ENCODE measurements around the gene MCUB.
"Not testable (repeated sequence)": the region's sequence is repeated elsewhere in the genome, so short reads cannot be mapped to it uniquely, and the experiment has no call there.

MCUB gene

DNA sequence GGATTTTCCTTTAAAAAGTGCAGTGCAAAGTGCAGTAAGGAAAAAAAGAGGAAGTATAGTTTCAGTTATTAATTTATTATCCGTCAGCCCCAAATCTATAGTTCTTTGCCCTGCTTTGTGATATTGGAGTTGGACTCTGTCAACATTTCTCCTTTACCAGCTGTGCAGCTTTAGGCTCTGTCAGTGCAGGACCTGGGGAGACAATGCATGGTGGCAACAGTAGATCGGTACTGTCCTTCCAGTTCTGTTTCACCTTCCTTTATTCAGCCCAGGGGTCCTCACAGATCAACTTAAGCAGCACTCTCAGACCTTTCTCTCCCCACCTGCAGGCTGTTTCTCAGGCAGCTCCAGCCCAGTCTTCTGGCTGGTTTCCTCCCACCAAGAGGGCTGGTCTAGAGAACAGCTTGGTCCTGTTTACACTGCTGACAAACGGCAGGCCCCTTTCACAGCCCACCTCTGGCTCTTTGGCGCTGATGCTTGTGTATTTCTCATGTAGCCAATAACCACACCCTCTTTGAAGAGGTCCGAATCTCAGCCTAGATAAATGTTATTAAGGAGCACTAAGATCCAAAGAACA lies 71.6 kb downstream of the MCUB start:
- DNase-seq = no peak

DNA sequence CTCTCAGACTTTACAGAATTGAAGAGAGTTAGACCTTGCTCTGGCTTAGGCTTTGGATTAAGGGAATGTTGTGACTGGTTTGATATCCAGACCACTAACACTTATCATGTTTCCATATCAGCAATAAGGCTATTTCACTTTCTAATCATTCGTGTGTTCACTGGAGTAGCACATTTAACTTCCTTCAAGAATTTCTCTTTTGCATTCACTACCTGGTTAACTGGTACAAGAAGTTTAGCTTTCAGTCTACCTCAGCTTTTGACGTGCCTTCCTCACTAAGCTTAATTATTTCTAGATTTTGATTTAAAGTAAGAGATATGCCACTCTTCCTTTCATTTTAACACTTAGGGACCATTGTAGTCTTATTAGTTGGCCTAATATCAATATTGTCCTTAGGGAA lies 80.6 kb downstream of the MCUB start:
- no peak for DNase-seq

DNA sequence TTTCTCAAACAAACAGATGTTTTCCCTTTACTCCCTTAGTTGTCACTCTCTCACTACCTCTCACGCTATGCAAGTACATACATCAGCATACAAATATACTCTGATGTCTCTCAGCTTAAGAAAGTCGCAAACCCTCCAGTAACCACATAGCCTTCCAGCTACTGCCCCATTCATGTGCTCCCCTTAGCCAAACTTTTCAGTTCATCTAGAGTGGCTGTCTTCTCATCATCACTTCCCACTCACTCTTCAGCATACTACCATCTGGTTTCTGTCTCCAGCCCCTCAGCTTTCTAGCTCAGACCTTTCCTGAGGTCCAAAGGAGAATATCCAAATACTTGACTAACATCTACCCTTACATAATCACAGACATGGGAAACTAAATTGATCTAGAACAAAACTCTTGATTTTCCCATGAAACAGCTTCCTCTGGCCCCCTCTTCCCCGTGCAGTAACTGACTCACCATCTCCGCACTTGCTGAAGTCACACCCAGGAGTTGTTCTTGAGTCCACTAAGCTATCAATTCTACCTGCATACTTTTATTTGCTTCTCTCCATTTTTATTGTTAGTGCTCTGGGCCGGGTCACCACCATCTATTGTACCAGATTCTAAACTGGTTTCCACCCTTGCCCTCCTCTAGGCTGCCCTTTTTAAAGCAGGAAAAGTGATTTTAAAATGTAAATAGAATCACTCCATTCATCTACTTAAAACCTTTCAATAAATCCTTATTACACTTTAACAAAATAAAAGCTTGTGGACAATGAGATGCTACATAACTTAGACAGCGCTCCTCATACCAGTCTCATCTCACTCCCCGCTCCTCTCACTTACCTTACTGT lies 86.0 kb downstream of the MCUB start:
- no peak for DNase-seq

DNA sequence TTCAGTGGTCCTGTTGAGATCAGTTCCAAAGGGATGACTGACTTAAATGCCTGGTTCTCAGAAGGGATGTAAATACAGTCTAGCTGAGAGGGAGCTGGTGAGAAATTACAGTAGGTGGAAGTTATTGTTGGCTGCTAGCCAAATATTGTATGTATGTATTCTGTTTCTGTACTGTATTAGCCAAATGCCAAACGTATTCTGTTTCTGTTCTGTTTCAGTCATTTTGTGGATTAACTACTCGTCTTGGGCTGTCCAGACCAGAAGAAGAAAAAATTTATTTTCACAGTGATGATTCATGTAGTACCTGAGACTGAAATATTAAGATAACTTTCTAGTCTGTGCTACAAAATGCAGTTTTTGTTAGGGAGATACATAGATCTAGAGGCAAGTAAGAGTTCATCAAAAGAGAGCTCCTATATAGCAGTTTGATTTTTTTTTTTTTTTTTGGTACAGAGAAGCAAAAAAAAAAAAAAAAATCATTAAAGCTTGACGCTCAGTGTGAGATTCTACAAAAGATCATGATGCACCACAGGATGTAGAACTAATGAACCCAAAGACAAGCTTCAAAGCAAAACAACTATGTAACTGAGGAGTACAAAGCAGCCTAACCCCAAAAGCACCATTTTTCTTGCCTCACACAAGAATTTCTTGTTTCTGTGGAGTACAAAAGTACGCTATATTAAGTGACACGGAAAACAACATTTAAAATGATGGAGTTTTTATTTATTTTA lies 88.4 kb downstream of the MCUB start:
- DNase-seq = peak; percentile 21

DNA sequence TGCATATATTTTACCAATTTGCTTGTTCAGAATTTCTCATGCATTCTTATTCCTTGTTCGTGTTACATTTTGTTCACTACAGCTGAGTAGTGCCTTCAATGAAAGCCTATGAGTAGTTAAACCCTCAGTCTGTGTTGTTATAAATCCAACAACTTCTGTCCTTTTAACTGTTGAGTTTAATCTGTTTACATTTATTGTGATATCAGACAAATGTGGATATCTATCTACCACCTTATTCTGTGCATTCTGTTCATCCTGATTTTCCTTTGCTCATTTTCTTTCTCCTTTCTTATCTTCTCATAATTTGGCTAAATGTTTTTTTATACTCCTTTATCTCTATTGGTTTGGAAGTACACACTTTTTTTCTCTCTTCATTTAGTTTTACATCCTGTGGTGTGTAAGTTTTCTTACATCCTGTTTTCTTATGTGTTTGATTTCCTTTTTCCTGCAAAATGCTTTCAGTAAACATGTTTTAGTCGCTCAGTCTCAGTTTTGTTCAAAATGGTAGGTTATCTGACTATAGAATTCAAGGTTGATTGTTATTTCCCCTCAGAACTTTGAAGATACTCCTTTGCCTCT lies 89.0 kb downstream of the MCUB start:
- no peak for DNase-seq

DNA sequence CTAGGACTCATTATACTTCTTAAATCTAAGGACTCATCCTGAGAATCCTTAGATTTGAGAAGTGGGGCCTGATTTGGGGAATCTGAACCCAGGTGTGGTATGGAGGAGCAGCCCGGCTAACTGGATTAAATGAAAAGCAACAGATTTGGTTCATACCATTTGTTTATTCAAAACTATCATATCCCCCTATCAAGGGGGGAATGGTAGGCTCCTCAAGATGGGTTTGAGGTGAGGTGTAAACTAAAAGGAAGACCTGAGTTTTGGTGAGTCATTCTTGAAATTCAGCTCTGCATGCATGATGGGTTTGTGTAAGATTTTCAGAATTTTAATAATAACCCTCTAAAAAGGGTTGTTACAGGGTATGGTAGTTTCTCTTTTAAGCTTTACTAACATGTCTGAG lies 89.8 kb downstream of the MCUB start:
- no peak for DNase-seq

DNA sequence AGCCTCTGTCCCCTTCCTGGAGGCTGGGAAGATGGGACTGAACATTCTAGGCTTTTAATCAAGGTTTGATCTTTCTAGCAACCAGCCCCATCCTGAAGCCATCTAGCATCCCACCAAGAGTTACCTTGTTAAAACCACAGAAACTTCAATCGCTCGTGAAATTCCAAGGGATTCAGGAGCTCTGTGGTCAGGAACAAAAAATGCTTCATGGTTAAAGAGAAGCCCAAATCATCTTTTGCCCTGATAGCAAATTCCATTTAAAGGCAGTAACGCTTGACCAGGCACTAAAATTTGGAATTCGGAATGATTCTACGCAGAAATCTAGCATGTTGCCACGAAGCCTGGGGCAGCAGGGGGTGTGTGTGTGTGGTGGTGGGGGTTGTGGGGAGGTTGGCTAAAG lies 95.3 kb downstream of the MCUB start:
- DNase-seq = no peak

DNA sequence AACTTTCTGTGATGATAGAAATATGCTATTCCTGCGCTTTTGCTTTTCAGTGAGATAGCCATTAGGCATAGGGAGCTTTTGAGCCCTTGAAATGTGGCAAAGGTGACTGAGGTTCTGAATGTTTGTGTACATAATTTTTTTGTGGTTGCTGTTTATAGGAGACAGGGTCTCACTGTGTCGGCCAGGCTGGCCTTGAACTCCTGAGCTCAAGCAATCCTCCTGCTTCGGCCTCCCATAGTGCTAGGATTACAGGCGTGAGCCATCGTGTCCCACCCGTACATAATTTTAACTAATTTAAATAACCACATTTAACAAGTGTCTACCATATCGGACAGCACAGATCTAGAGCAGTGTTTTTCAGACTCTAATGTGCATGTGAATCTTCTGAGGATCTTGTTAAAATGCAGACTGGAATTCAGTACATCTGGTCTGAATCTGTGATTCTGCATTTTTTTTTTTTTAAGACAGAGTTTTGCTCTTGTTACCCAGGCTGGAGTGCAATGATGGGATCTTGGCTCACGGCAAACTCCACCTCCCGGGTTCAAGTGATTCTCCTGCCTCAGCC lies 97.9 kb downstream of the MCUB start:
- no peak for DNase-seq

DNA sequence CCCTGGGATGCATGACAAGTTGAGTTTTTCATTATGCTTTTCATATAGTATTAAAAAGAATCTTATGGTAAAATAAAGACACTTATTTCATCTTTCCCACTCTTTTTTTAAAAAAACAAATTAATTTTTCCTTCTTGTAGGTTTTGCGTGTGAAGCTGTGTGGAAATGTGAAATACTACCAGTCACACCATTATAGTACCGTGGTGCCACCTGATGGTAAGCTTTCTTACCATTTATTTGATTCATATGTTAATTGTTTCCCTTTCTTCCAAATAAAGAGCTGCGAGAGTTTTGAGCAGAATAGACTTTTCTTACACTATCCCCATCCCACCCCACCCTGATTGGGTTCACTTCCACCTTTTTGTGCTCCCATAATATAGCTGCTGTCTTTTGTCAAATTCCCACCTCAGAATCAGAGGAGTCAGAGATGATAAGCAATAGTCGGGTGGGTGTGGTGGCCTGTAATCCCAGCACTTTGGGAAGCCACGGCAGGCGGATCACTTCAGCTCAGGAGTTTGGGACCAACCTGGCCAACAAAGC lies 98.9 kb downstream of the MCUB start:
- no peak for DNase-seq

DNA sequence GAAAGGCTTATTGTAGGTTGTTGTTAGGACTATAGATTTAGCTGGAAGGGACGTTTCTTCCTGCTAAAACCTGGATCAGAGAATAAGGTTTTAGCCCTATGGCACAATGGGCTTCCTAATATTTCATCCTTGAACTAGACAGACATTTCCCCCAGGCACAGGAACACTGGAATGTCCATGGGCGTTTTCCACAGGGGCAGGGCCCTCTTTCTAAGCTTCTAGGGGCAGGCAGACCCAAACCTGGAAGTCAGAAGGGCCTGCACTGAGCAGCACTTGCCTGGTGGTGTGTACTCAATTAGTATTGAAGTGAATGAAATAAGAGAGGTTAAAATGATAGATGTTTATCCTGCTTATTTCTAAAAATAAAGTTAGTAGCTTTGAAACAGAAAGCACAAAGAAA lies 102.1 kb downstream of the MCUB start:
- no peak for DNase-seq

DNA sequence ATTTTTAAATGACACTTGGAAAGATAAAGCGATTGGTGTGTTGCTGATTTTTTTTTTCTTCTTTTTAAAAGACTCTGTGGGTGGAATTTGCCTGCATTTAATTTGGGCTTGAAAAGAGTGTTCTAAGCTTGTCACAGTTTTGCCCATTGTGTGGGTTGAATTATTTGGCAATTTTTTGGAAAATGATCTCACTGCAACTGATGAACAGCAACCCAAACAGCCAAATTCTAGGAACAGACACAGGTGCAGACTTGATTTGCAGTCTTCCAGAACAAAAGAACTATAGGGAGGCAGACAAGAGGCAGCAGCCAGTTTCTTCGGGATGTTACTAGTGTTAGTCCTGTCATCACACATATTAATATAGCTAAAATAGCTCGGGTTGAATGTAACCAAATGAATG lies 102.7 kb downstream of the MCUB start:
- no peak for DNase-seq

DNA sequence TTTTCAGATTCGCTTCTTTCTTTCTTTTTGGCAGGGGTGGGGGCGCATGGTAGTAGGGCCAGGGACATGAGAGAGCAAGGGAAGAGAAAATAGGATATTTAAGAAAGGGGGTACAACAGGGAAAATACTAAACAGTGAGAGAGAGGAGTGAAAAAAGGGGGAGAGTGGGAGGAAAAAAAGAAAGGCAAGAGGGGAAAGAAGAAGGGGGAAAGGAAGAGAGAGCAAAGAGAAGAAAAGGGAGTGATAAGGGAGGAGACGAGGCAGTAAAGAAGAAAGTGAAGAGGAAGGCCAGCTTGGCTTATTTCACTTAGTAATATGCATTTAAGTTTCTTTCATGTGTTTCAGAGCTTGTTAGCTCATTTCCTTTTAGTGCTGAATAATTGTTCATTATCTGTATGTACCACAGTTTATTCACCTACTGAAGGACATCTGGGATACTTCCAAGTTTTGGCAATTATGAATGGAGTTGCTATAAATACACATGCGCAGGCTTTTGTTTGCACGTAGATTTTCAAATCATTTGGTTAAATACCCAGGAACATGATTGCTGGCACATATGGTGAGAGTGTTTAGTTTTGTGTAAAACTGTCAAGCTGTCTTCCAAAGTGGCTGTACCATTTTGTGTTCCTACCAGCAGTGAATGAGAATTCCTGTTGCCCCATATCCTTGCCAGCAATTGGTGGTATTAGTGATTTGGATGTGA lies 105.9 kb downstream of the MCUB start:
- DNase-seq = no peak

DNA sequence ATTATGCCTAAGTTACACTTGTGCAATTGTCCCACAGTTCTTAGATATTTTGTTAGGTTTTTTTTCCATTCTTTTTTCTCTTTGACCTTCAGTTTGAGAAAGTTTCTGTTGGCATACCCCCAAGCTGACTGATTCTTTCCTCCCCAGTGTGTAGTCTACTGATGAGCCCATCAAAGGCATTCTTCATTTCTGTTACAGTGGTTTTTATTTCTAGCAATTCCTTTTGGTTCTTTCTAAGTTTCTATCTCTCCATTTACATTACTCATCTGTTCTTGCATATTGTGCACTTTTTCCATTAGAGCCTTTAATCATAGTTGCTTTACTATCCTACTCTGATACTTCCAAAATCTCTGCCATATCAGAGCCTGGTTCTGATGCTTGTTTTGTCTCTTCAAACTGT lies 111.3 kb downstream of the MCUB start:
- DNase-seq = no peak

DNA sequence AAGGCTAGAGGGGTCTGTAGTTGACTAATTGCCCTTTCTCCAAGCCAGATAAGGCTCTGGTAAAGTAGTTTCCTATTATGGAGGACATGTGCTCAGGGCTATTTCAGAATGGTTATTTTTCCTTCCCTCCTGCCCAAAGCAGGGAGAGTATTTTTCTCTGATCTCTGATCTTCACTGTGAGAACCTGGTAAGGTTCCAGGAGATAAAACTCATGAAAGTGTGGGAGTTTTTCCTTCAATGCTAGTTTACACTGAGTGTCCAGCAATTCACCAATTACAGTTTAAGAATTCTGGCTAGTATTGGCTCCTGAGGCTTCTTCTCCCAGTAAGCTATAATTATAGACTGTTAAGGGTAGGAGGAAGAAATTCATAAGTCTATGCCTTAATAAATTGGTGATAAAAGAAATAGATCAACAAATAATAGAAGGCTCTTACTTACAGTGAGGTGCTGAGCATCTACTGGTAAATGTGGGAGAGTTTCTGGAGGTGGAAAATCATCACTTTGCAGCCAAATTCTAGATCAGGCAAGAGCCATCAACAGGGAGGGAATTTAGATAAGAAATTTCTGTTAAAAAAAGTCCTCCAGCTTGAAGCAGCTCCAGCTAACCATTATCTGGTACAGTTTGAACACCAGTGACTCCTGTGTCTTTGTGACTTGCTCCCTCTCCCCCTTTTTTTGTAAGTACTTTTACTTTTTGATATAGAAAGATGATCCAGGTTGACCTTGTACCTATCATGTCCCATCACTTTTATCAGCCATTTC lies 112.3 kb downstream of the MCUB start:
- no peak for DNase-seq

DNA sequence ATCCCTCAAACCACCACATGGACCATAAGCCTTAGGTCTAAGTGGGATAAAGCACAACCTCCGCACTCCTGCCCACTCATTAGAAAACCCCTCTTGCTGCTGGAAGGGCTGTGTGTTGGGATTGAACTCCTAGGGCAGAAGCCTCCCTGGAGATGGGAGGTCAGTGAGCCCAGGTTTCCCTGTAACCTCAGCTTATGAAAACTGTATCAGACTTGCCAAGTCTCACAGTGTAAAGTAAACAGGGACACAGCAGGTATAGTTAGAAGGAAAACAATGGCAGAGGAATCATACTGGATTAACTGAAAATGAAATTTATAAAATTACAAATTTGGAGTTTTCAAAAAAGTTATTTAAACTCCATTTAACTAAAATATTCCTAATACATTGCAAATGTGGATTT lies 113.3 kb downstream of the MCUB start:
- DNase-seq = no peak

DNA sequence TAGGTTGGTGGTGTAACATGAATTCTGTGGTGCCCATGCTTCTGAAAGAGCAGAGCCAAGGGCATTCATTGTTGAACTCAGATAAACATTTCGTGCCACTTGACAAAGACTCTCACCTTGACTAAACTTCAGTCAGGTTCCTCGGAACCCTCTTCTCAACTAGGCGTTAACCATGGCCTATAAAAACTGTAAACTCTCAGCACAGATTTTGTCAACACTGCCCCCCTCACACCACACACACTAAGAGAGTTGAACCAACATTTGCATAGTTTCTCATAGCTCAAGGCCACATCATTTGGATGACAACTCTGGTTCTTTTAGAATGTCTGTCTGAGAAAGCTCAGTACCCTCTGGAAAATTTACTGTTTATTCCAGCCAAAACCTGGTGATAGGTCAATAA lies 115.1 kb downstream of the MCUB start:
- DNase-seq = no peak

DNA sequence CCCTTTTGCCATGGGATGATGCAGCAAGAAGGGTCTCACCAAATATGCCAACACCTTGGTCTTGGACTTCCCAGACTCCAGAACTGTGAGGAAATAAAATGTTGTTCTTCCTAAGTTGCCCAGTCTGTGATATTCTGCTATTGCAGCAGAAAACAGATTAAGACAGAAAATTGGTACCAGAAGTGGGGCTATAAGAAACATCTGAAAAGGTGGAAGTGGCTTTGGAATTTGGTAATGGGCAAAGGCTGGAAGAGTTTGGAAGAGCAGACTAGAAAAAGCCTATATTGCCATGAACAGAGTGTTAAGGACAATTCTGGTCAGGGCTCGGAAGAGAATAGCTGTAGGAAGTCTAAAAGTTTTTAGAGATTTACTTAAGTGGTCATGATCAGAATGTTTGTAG lies 115.8 kb downstream of the MCUB start:
- no peak for DNase-seq

DNA sequence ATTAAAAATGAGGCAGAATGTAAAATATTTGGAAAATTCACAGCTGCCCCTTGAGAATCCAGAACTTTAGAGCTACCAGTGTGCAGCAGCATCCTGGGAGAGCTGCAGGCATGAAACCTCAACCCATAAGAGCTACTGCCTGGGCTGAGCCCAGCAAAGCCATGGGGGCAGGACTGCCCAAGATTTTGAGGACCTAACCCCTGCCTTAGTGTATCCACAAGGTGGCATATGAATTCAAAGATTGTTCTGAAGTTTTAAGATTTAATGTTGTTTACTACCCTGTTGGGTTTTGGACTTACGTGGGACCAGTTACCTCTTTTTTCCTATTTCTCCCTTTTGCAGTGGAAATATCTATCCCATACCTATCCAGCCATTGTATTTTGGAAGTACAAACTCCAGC lies 116.8 kb downstream of the MCUB start:
- DNase-seq = no peak

DNA sequence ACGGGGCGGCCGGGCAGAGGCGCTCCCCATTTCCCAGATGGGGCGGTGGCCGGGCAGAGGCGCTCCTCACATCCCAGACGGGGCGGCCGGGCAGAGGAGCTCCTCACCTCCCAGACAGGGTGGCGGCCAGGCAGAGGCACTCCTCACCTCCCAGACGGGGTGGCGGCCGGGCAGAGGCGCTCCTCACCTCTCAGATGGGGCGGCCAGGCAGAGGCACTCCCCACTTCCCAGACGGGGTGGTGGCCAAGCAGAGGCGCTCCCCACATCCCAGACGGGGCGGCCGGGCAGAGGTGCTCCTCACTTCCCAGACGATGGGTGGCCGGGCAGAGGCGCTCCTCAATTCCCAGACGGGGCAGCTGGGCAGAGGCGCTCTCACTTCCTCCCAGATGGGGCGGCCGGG lies 118.4 kb downstream of the MCUB start:
- not testable (repeated sequence) for DNase-seq

DNA sequence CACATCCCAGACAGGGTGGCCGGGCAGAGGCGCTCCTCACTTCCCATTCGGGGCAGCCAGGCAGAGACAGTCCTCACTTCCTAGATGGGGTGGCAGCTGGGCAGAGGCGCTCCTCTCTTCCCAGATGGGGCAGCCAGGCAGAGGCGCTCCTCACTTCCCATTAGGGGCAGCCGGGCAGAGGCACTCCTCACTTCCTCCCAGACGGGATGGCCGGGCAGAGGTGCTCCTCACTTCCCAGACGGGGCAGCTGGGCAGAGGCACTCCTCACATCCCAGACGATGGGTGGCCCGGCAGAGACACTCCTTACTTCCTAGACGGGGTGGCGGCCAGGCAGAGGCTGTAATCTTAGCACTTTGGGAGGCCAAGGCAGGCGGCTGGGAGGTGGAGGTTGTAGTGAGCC lies 118.9 kb downstream of the MCUB start:
- DNase-seq = not testable (repeated sequence)

DNA sequence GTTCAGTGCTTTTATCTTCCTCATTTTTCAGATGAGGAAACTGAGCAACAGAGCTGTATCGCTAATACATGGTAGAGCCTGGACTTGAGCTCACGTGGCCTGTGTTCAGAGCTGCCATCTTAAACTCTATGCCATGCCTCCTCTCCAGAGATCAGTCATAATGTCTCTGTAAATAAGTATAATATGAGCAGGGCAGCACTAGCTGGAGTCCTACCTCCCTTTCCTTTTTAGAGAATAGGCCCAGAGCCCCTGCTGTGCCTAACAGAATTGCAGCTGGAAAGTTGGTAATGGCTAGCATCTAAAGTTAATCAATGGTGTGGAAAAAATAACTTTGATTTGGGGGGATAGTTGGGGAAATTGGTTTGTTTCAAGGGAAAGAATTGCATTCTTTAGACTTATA lies 122.8 kb downstream of the MCUB start:
- DNase-seq = no peak

Data from effector CD4-positive, alpha-beta T cell (primary cell).